ENCODE measurements around the gene KCNA3.

- no peak for TF ChIP-seq CTCF (IDR thresholded peaks at IDR 0.05 in 4 of 5, conservative IDR thresholded peaks at IDR 0.05 in 1 of 5)
- no peak for TF ChIP-seq POLR2A (IDR thresholded peaks at IDR 0.05)
These were observed 46.2 kb downstream of the KCNA3 start for GRCh38 chr1:110628323-110629105.
